GM23338 (cell line): ENCODE data around the gene TEX29. TPM values are rescaled to one million over a fixed set of nuclear protein-coding genes. Genes with fewer than 3 reads are reported as not detected.

ENCODE experiments used
- ATAC-seq: fragments of 200-7000 bp; cut with Tn5 transposase; 3 replicates; pipeline ENCODE4 v1.9.1; 2020
- DNase-seq: peaks from one replicate; pipeline ENCODE4 v3.0.0-alpha.2; 2015; ENCODE audit warnings: low spot score
- H2AFZ ChIP-seq: fragments of 200-600 bp; sonication (generic); 2 replicates; pipeline ENCODE4 v1.8.0; 2016; ENCODE audit warnings: antibody characterized with exemption, mild to moderate bottlenecking, moderate library complexity
- H3F3A ChIP-seq: fragments of 200-600 bp; sonication (generic); replicated peaks from 2 replicates; pipeline ENCODE4 v1.8.0; 2017; ENCODE audit warnings: antibody characterized with exemption, mixed run types, low read depth
- H3K27ac ChIP-seq: fragments of 200-600 bp; sonication (generic); 2 replicates; pipeline ENCODE4 v1.6.1; 2016; ENCODE audit warnings: low read depth
- H3K27me3 ChIP-seq: fragments of 200-600 bp; sonication (generic); 2 replicates; pipeline ENCODE4 v1.8.0; 2016; ENCODE audit warnings: mild to moderate bottlenecking, mixed run types, moderate library complexity; ENCODE audit not compliant: insufficient read depth
- H3K36me3 ChIP-seq: fragments of 200-600 bp; sonication (generic); 2 replicates; pipeline ENCODE4 v1.8.0; 2016; ENCODE audit warnings: mild to moderate bottlenecking; ENCODE audit not compliant: insufficient read depth
- H3K4me1 ChIP-seq: fragments of 200-600 bp; sonication (generic); 2 replicates; pipeline ENCODE4 v1.8.0; 2016; ENCODE audit warnings: mild to moderate bottlenecking, moderate library complexity; ENCODE audit not compliant: insufficient read depth
- H3K4me2 ChIP-seq: fragments of 200-600 bp; sonication (generic); 2 replicates; pipeline ENCODE4 v1.7.1; 2017; ENCODE audit warnings: mixed run types
- H3K4me3 ChIP-seq: fragments of 200-600 bp; sonication (generic); 2 replicates; pipeline ENCODE4 v1.6.1; 2016; ENCODE audit warnings: mixed run types
- H3K79me2 ChIP-seq: fragments of 200-600 bp; sonication (generic); replicated peaks from 2 replicates; pipeline ENCODE4 v1.8.0; 2017; ENCODE audit warnings: mild to moderate bottlenecking; ENCODE audit not compliant: insufficient read depth
- H3K9me2 ChIP-seq: fragments of 200-600 bp; sonication (generic); 2 replicates; pipeline ENCODE4 v1.8.0; 2017; ENCODE audit not compliant: insufficient read depth
- H4K20me1 ChIP-seq: fragments of 200-600 bp; sonication (generic); replicated peaks from 2 replicates; pipeline ENCODE4 v1.8.0; 2017; ENCODE audit warnings: mild to moderate bottlenecking; ENCODE audit not compliant: insufficient read depth
- H3K27ac Mint-ChIP-seq: 2 replicates; pipeline ENCODE4 v1.8.0; 2020; ENCODE audit warnings: inconsistent platforms, mild to moderate bottlenecking, moderate library complexity, mixed read lengths
- H3K27me3 Mint-ChIP-seq: 3 replicates; pipeline ENCODE4 v1.8.0; 2022; ENCODE audit warnings: low read depth, mild to moderate bottlenecking, moderate library complexity, mixed read lengths, inconsistent platforms; ENCODE audit not compliant: insufficient read depth, poor library complexity
- H3K36me3 Mint-ChIP-seq: 3 replicates; pipeline ENCODE4 v1.8.0; 2021; ENCODE audit warnings: low read depth, mild to moderate bottlenecking, inconsistent platforms, moderate library complexity, mixed read lengths
- H3K4me1 Mint-ChIP-seq: 3 replicates; pipeline ENCODE4 v1.8.0; 2020; ENCODE audit warnings: mild to moderate bottlenecking, inconsistent platforms, mixed read lengths
- H3K4me3 Mint-ChIP-seq: 3 replicates; pipeline ENCODE4 v1.8.0; 2021; ENCODE audit warnings: moderate library complexity, mild to moderate bottlenecking, inconsistent platforms, mixed read lengths
- H3K9me3 Mint-ChIP-seq: 3 replicates; pipeline ENCODE4 v1.8.0; 2020; ENCODE audit warnings: moderate library complexity, mild to moderate bottlenecking, inconsistent platforms, mixed read lengths
- CREB1 ChIP-seq: fragments of 250-450 bp; sonication (Bioruptor Pico); IDR thresholded peaks from 2 replicates; pipeline ENCODE4 v1.5.0; 2020; ENCODE audit warnings: low read depth, mild to moderate bottlenecking, moderate library complexity
- CTCF ChIP-seq, 2 experiments: fragments of 200-600 bp in 1 of 2; sonication (generic) in 1 of 2; conservative IDR thresholded peaks; 2 replicates each; pipeline versions ENCODE4 v1.5.1 to v1.6.1; 2016 to 2017; ENCODE audit warnings: antibody characterized with exemption in 2 of 2, low read depth in 2 of 2, mild to moderate bottlenecking in 2 of 2, moderate library complexity in 1 of 2
- ETS1 ChIP-seq: IDR thresholded peaks from 2 replicates; pipeline ENCODE4 v1.6.1; 2016; ENCODE audit warnings: antibody characterized with exemption
- EZH2 ChIP-seq: fragments of 200-600 bp; sonication (generic); IDR thresholded peaks from one replicate; pipeline ENCODE4 v1.8.0; 2017; ENCODE audit warnings: antibody characterized with exemption, mild to moderate bottlenecking, low read depth; ENCODE audit not compliant: unreplicated experiment
- JUNB ChIP-seq: IDR thresholded peaks from one replicate; pipeline ENCODE4 v1.6.1; 2016; ENCODE audit warnings: antibody characterized with exemption; ENCODE audit not compliant: unreplicated experiment
- NANOG ChIP-seq: IDR thresholded peaks from 2 replicates; pipeline ENCODE4 v1.6.1; 2016; ENCODE audit warnings: antibody characterized with exemption, borderline replicate concordance
- POLR2AphosphoS5 ChIP-seq: IDR thresholded peaks from 2 replicates; pipeline ENCODE4 v1.6.1; 2016; ENCODE audit warnings: antibody characterized with exemption, low read depth
- REST ChIP-seq: IDR thresholded peaks from one replicate; pipeline ENCODE4 v1.6.1; 2018; ENCODE audit warnings: antibody characterized with exemption; ENCODE audit not compliant: unreplicated experiment
- STAT1 ChIP-seq: IDR thresholded peaks from one replicate; pipeline ENCODE4 v1.6.1; 2016; ENCODE audit warnings: antibody characterized with exemption; ENCODE audit not compliant: unreplicated experiment
- ZNF114 ChIP-seq: fragments of 250-450 bp; sonication (Bioruptor Pico); IDR thresholded peaks from 2 replicates; pipeline ENCODE4 v1.5.0; 2020; ENCODE audit warnings: mild to moderate bottlenecking, moderate library complexity
- ZNF331 ChIP-seq: fragments of 250-450 bp; sonication (Bioruptor Pico); IDR thresholded peaks from 2 replicates; pipeline ENCODE4 v1.5.0; 2020; ENCODE audit warnings: low read depth, mild to moderate bottlenecking, moderate library complexity
- polyA plus RNA-seq: library from polyadenylated mRNA; unstranded; fragments of >200 nt; fragmentation: Nextera tagmentation; extraction: Ambion mirVana; gene quantifications from 2 replicates; pipeline ENCODE4 v1.2.1, GENCODE V29; 2016
- total RNA-seq: library from RNA; depleted of rRNA; stranded (reverse); fragments of >200 nt; shearing (Covaris generic); gene quantifications from 2 replicates; pipeline ENCODE4 v1.2.3, GENCODE V29; 2014

The TEX29 gene
- total and polyA plus RNA-seq, 2 experiments from 2014 or later: 0.31 TPM; not detected in 1

GRCh38 chr13:111282425-111282824 is 38.0 kb upstream of the TEX29 start (continued):
- TF ChIP-seq REST (no peak), ETS1 (no peak), JUNB (no peak), ZNF114 (CRISPR knock-in tag) (no peak), STAT1 (no peak), CREB1 (CRISPR knock-in tag) (no peak), NANOG (no peak), CTCF (conservative IDR thresholded peaks at IDR 0.05; ENCODE audit: low read depth in 2 of 2) (no peak), ZNF331 (CRISPR knock-in tag) (no peak), POLR2AphosphoS5 (no peak), EZH2 (no peak)

GRCh38 chr13:111282997-111283396 is 37.4 kb upstream of the TEX29 start:
- H3K4me2 ChIP-seq: no peak overlapping the region
- Mint-ChIP-seq H3K4me1 (no peaks in the 10 kb centered on the region), H3K36me3 (peaks cover 64% of the 10 kb centered on the region), H3K9me3 (no peaks in the 10 kb centered on the region; the same call in 2 of the 3 replicates), H3K27me3 (peaks cover 2% of the 10 kb centered on the region), H3K27ac (no peak overlapping the region), H3K4me3 (no peak overlapping the region)
- peaks cover 20% of the 10 kb centered on the region for H3K36me3 ChIP-seq
- ATAC-seq (no peak), DNase-seq (no peak)
- no peak for TF ChIP-seq POLR2AphosphoS5
- TF ChIP-seq ZNF331 (CRISPR knock-in tag): no peak
- TF ChIP-seq ETS1: no peak
- no peak for TF ChIP-seq EZH2
- no peak for TF ChIP-seq CREB1 (CRISPR knock-in tag)
- TF ChIP-seq ZNF114 (CRISPR knock-in tag): no peak
- no peak for TF ChIP-seq JUNB
- H2AFZ ChIP-seq: no peak overlapping the region
- H4K20me1 ChIP-seq: no peaks in the 10 kb centered on the region; the same call in 1 of the 2 replicates
- H3F3A ChIP-seq: no peaks in the 10 kb centered on the region
- H3K27ac ChIP-seq: no peak overlapping the region
- no peaks in the 10 kb centered on the region for H3K4me1 ChIP-seq
- H3K9me2 ChIP-seq: no peaks in the 10 kb centered on the region
- no peaks in the 10 kb centered on the region for H3K27me3 ChIP-seq
- no peak overlapping the region for H3K4me3 ChIP-seq
- no peaks in the 10 kb centered on the region for H3K79me2 ChIP-seq
